ENCODE results near the gene LRRC66. TPM values are rescaled to one million over a fixed set of nuclear protein-coding genes. Genes with fewer than 3 reads are reported as not detected.

The LRRC66 gene, protein sequence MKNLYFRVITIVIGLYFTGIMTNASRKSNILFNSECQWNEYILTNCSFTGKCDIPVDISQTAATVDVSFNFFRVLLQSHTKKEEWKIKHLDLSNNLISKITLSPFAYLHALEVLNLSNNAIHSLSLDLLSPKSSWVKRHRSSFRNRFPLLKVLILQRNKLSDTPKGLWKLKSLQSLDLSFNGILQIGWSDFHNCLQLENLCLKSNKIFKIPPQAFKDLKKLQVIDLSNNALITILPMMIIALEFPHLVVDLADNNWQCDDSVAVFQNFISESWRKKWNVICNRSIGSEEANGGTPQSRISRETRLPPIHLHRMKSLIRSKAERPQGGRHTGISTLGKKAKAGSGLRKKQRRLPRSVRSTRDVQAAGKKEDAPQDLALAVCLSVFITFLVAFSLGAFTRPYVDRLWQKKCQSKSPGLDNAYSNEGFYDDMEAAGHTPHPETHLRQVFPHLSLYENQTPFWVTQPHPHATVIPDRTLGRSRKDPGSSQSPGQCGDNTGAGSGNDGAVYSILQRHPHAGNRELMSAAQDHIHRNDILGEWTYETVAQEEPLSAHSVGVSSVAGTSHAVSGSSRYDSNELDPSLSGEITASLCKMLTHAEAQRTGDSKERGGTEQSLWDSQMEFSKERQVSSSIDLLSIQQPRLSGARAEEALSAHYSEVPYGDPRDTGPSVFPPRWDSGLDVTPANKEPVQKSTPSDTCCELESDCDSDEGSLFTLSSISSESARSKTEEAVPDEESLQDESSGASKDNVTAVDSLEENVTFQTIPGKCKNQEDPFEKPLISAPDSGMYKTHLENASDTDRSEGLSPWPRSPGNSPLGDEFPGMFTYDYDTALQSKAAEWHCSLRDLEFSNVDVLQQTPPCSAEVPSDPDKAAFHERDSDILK
- not detected for polyA plus RNA-seq (2012; ENCODE audit: insufficient read depth, insufficient read length)

DNA sequence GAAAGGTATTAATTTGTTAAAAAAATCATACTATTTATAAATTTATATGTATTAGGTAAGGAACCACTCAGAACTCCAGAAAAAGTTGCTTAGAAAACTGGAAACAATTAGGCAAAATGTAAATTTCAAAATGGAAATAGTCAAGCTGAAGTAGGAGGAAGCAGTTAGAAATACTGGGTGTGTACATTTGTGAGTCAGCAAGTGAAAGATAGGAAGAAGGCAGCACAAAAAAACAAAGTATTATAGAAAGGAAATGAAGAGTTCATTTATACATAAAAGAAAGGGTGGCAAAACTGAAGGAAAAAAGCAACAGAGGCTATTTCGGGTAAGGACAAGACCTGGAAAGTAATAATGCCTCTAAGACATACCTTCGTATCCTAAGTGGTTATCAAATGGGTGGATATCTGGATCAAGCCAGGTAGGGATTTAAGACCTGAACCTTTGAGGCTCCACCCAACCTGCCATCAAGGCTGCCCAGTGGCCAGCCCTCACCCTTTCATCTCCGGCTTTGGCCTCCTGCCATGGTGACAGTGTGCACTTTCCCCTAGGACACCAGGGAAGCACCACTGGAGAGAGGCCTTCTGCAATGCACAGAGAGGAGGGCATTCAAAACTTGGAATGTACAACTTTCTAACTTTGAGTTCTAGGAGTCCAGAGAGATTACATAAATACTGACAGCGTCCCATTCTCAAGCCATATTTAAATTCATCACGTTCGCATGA lies at the start of gene LRRC66:
Gene LRRC66, minus strand, starts transcription at position 428 of the 722 bp plus-strand sequence. CDS start 2,750 bp downstream, outside the sequence.
- DNase-seq (ENCODE audit: low read depth, low spot score) = no peak

GRCh38 chr4:52069571-52069970 lies 49.4 kb upstream of the LRRC66 start:
- no peak for DNase-seq (ENCODE audit: low read depth, low spot score)
- H3K4me3 ChIP-seq (ENCODE audit: low read length) = no peak overlapping the region

More for the DNA sequence above, at the start of gene LRRC66:
- H3K4me3 ChIP-seq (ENCODE audit: low read length) = no peak within 1 kb of the TSS

DNA sequence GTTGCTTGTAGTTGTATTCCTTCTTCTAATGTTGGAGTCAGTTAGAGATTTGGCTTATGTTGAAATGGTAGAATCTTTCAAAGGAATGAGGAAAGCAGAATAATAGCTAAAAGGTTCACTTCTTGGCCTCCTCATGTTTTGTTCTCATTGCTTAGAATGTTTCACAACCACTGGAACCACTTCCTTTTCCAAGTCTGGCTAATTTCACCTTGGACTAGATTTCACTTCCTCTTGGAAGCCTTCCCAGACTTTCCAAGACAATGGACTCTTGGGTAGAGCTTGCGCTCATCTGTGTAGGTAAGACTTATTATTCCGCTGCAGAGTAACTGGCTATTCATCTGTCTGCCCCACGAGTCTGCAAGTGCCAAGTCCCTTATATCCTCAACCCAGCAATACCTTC lies 39.2 kb upstream of the LRRC66 start:
- H3K4me3 ChIP-seq (ENCODE audit: low read length) = no peak overlapping the region
- no peak for DNase-seq (ENCODE audit: low read depth, low spot score)

DNA sequence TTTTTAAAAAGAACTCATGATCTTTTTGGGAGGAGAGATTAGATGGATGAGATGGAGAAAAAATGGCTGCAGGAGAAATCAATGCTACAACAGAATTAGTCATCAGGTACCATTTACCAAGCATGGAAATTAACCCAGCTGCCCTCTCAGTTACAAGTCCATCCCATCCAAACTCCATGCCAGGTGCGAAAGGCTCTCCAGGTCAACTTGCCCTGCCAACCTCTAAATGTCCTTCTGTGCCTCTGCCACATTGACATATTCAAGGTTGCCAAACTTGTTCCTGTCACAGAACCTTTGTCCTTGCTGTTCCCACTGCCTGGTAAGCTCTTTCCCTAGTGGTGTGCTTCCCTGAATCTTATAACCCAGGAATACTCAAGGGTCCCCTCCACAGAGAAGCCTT lies 38.1 kb upstream of the LRRC66 start:
- H3K4me3 ChIP-seq (ENCODE audit: low read length) = no peak overlapping the region
- no peak for DNase-seq (ENCODE audit: low read depth, low spot score)

DNA sequence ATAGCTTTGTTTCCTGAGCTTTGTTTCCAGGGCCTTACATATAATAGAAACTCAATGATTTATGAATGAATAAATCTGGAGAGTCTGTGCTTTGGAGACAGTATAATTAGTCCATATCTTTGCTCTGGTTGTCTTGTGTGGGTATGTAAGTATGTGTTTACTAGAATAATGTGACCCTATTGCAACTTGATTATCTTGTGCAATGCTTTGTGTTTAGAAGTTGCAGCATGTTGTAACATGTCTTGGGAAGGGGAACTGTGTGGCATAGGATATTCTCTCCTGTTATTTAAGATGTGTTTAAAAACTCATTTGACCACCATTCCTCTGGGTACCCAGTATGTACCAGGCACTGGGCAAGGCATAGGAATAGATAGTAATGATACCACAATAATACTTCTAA lies 37.0 kb upstream of the LRRC66 start:
- DNase-seq (ENCODE audit: low read depth, low spot score) = no peak

DNA sequence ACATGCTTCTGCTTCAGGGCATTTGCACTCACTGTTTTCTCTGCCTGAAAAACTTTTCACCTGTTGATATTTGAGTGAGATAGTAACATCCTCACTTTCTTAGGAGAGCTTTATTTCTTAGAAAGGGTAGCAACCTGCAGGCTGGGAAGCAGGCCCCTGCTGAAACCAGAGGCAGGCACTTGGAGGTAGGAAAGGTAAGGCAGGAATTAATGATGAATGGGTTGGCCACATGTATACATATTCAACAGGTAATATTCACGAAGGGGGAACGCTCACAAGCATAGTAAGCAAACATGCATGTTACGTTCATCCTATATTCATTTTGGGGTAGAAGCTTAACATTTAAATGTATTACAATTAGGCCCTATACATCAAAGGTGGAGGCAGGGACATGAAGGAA lies 34.1 kb upstream of the LRRC66 start:
- no peak for DNase-seq (ENCODE audit: low read depth, low spot score)
- no peak overlapping the region for H3K4me3 ChIP-seq (ENCODE audit: low read length)

More for the DNA sequence above, 37.0 kb upstream of the LRRC66 start:
- H3K4me3 ChIP-seq (ENCODE audit: low read length) = no peak overlapping the region

- DNase-seq (ENCODE audit: low read depth, low spot score) = no peak
- H3K4me3 ChIP-seq (ENCODE audit: low read length) = no peak overlapping the region
These were observed 32.3 kb upstream of the LRRC66 start for GRCh38 chr4:52052475-52052780.

DNA sequence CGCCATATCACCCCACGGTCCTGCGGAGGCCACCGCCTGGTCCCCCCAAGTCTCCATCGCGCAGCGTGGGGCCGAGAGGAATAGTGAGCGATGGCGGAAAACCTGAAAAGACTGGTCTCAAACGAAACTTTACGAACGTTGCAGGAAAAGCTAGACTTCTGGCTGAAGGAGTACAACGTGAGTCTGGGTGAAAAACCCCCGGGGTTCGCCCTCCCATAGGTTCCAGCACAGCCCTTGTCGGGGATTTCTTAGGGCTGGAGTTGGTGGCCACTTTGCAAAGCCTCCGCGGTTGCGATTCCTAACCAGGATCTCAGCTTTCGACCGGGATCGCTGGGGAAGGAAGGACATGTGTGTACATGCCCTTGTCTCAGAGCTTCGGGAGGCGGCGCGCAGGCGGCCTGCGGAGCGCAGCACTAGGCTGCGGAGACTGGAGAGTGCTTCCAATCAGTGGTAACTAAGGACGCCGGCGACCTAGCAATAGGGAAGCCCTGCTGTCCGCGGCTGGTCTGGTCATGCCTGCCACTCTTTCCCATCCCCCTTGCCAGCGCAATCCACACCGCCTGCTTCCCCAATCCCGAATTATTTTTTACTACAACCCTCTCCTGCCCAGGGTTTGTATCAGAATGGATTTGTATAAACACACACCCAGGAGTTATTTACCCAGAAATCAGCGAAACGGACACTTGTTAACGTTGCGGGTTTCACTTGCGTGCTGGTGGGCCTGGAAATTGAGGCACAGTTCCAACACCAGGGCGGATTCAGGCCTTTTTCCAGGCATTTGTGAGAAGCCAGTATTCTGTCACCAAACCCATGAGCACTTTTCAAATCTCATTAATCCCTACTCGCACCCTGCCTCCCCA lies 31.7 kb upstream of the LRRC66 start:
- no peak overlapping the region for H3K4me3 ChIP-seq (ENCODE audit: low read length)
- DNase-seq (ENCODE audit: low read depth, low spot score) = no peak

DNA sequence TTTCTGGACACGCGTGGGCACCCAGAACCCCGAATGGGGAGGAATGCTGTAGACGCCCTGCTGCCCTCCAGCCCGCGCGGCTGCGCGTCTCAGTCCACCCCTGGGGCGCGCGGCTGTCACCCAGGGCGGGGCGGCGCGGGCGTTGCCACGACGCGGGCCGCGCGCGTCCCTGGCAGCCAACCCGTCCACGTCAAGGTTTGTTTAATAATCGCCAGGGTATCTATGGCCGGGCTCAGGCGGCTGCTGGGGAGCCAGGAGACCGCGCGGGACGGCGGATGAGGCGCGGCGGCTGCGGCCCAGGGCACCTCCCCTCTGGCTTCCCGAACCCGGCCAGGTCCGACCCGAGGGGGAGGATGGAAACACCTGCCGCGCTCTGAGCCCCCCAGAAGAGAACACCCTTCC lies 31.1 kb upstream of the LRRC66 start, which contains the start of gene SPATA18:
Gene SPATA18, plus strand, starts transcription at position 92 of the 402 bp plus-strand sequence. CDS start 401 bp downstream, outside the sequence.
- H3K4me3 ChIP-seq (ENCODE audit: low read length) = no peak within 1 kb of the TSS
- DNase-seq (ENCODE audit: low read depth, low spot score) = no peak

DNA sequence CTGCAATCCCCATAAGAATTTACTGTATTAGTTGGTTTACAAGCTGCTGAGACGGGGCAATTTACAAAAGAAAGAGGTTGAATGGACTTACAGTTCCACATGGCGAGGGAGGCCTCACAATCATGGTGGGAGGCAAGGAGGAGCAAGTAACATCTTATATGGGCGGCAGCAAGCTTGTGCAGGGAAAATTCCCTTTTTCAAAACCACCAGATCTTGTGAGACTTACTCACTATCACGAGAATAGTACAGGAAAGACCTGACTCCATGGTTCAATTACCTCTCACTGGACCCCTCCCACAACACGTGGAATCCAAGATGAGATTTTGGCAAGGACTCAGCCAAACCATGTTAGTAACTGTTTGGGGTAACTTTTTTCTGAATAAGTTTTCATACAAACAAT lies 29.1 kb upstream of the LRRC66 start:
- H3K4me3 ChIP-seq (ENCODE audit: low read length) = no peak overlapping the region
- DNase-seq (ENCODE audit: low read depth, low spot score) = no peak

- DNase-seq (ENCODE audit: low read depth, low spot score) = no peak
- no peak overlapping the region for H3K4me3 ChIP-seq (ENCODE audit: low read length)
These were observed 24.9 kb upstream of the LRRC66 start for GRCh38 chr4:52045028-52045427.

GRCh38 chr4:52038103-52038912 lies 18.1 kb upstream of the LRRC66 start, which contains the start of gene SGCB:
TSS of gene SGCB (minus strand) at chr4:52038299. CDS start at chr4:52038259, 40 bp downstream.
- peak; percentile 36 for DNase-seq (ENCODE audit: low read depth, low spot score)
- peak within 1 kb of the TSS; percentile 69 for H3K4me3 ChIP-seq (ENCODE audit: low read length)

GRCh38 chr4:52037689-52038102 lies 17.5 kb upstream of the LRRC66 start:
- peak; percentile 18 for DNase-seq (ENCODE audit: low read depth, low spot score)
- H3K4me3 ChIP-seq (ENCODE audit: low read length) = peak overlapping the region; percentile 69

DNA sequence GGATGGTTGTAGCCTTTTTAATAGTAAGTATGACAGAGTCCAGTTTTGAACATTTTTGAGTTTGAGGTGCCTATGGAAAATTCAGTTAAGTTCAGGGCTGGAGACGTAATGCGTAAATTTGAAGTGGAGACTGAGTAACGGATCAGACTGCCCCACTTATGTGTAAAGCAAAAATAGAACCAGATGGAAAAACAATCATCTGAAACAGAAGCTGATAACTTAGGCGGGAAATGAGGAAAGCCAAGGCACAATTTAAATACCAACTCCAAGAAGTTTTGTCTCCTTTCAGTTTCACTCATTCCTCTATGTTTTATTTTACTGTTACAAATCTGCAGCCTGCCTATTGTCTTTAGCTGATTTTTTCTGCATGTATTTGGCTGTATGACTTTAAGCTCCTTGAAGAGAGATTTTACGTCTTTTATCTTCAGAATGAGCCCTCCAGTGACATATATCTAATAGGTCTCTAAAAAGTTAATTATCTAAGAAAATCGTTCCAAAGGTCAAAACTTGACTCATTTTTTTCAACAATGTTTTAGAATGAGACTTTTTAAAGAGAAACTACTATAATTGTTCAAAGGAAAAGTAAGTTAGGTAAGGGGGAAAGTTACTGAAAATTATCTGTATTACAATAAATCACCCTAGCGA lies 16.8 kb upstream of the LRRC66 start:
- H3K4me3 ChIP-seq (ENCODE audit: low read length) = peak overlapping the region; percentile 69
- no peak for DNase-seq (ENCODE audit: low read depth, low spot score)

- H3K4me3 ChIP-seq (ENCODE audit: low read length) = no peak overlapping the region
- no peak for DNase-seq (ENCODE audit: low read depth, low spot score)
These were observed 15.0 kb upstream of the LRRC66 start for GRCh38 chr4:52035190-52035589.

GRCh38 chr4:52032005-52032404 lies 11.8 kb upstream of the LRRC66 start:
- H3K4me3 ChIP-seq (ENCODE audit: low read length) = no peak overlapping the region

GRCh38 chr4:52028970-52029369 lies 8.8 kb upstream of the LRRC66 start:
- H3K4me3 ChIP-seq (ENCODE audit: low read length) = no peak overlapping the region
- DNase-seq (ENCODE audit: low read depth, low spot score) = no peak

More at GRCh38 chr4:52032005-52032404, 11.8 kb upstream of the LRRC66 start:
- no peak for DNase-seq (ENCODE audit: low read depth, low spot score)

Measured in Jurkat, Clone E6-1 (cell line).